GM19455 (cell line): Measurements from ENCODE around the gene C1orf198.

Source experiments
- ATAC-seq: cut with Tn5 transposase; IDR thresholded peaks from one replicate; pipeline ENCODE4 v1.9.1; 2021; ENCODE audit not compliant: unreplicated experiment

The C1orf198 gene

GRCh38 chr1:230894032-230894431 is 25.7 kb upstream of the C1orf198 start:
- no peak for ATAC-seq

GRCh38 chr1:230892018-230892491 is 23.7 kb upstream of the C1orf198 start:
- ATAC-seq: no peak

GRCh38 chr1:230891413-230891812 is 23.1 kb upstream of the C1orf198 start:
- ATAC-seq: no peak

GRCh38 chr1:230884646-230885045 is 16.3 kb upstream of the C1orf198 start:
- ATAC-seq: no peak

- no peak for ATAC-seq
These were observed 15.6 kb upstream of the C1orf198 start for GRCh38 chr1:230883967-230884366.

GRCh38 chr1:230879778-230880177 is 11.5 kb upstream of the C1orf198 start:
- no peak for ATAC-seq

GRCh38 chr1:230878591-230878990 is 10.3 kb upstream of the C1orf198 start:
- no peak for ATAC-seq

- ATAC-seq: no peak
These were observed 9.7 kb upstream of the C1orf198 start for GRCh38 chr1:230877924-230878590.

GRCh38 chr1:230877146-230877923 is 9.0 kb upstream of the C1orf198 start:
- ATAC-seq: no peak

- no peak for ATAC-seq
These were observed 8.3 kb upstream of the C1orf198 start for GRCh38 chr1:230876660-230877059.

GRCh38 chr1:230875370-230875769 is 7.0 kb upstream of the C1orf198 start:
- no peak for ATAC-seq

GRCh38 chr1:230870916-230871315 is 2.6 kb upstream of the C1orf198 start:
- ATAC-seq: no peak

GRCh38 chr1:230869500-230869899 is 1.2 kb upstream of the C1orf198 start:
- ATAC-seq: no peak

GRCh38 chr1:230868736-230869385 is 540 bp upstream of the C1orf198 start:
- ATAC-seq: peak; percentile 35

GRCh38 chr1:230867101-230867902 is 1.0 kb downstream of the C1orf198 start:
- no peak for ATAC-seq

GRCh38 chr1:230866171-230867070 is 1.9 kb downstream of the C1orf198 start:
- ATAC-seq: no peak

- no peak for ATAC-seq
These were observed 3.1 kb downstream of the C1orf198 start for GRCh38 chr1:230865062-230865817.

GRCh38 chr1:230864441-230864840 is 3.9 kb downstream of the C1orf198 start:
- ATAC-seq: no peak

GRCh38 chr1:230863449-230863848 is 4.9 kb downstream of the C1orf198 start:
- no peak for ATAC-seq
